ENCODE results near the gene CARD9.

CARD9 gene

GRCh38 chr9:136400038-136400834, 26.8 kb upstream of the CARD9 start, which contains the start of gene SNAPC4:
TSS of gene SNAPC4 (minus strand) at chr9:136400170. CDS start at chr9:136398428, 1,742 bp downstream.
- DNase-seq: peak; percentile 91

DNA sequence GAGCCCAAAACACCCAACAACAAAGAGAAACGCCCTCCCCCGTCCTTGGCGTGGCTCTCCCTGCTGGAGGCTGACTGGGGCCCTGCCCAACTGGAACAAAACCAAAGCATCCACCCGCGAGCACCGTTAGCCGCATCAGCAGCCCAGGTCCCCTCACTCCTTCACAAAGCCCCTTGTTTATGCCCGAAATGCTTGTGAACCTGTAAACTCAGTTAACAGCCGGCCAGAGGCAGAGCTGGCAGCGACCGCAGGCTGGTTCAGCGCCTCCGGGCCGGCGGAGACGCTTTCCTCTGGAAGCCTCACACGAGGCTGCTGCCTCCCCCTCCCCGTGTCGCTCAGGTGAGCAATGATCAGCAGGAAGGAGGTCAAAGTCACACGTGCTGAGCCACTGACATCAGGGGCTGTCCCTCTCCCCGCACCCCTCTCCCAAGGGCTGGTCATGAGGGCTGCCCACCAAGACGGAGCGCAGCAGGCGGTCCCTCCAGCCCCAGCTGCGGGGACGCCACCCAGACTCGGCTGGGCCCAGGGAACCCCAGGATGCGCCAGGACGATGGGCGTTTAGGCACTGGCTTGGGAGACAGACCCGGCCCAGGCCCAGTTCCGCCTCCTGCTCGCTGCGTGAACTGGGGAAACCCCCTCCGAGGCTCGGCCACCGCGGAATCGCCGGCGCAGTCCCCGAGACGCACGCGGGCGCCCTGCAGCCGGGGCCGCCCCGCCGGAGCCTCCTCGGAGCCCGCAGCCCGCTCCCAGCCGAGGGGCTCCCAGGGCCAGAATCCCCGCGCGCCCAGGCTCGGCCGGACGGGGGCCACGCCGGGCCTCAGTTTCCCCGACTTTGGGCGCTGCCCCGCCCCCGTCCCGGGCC, 25.9 kb upstream of the CARD9 start:
- DNase-seq: peak; percentile 52

GRCh38 chr9:136398286-136398685, 24.8 kb upstream of the CARD9 start:
- DNase-seq: no peak

DNA sequence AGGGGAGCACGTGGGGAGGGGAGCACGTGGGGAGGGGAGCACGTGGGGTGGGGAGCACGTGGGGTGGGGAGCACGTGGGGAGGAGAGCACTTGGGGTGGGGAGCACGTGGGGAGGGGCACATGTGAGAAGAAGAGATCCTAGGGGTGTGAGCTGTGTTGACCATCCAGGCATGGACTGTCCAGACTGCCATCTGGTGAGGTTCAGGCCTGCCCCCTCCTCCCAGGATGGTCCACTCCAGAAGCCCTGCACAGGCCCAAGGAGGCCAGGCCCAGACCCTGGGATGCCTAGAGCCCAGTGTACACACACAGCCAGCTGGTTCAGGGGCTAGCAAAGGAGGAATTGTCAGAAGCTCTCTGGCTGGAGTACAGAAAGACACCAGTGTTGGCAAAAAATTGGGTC, 24.2 kb upstream of the CARD9 start:
- no peak for DNase-seq

GRCh38 chr9:136396219-136396515, 22.7 kb upstream of the CARD9 start:
- no peak for DNase-seq

GRCh38 chr9:136395345-136396218, 22.1 kb upstream of the CARD9 start:
- DNase-seq: no peak

DNA sequence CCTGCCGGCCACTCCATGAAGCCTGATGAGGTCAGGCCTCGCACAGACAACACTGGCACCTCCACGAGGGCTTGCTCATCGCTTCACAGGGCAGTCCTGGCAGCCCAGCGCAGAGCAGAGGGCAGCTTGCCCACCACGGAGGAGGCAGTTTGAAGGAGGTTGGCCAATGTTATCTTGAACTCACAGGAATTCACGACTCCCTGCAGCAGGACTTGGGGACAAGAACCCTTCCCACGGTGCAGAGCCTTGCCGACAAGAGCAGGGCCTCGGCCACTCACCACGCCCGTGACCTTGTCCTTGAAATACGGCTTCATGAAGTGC, 21.5 kb upstream of the CARD9 start:
- DNase-seq: no peak

- DNase-seq: no peak
Observed at GRCh38 chr9:136394312-136395019, 21.0 kb upstream of the CARD9 start.

GRCh38 chr9:136393531-136393930, 20.1 kb upstream of the CARD9 start:
- DNase-seq: no peak

- no peak for DNase-seq
Observed at GRCh38 chr9:136392538-136393449, 19.3 kb upstream of the CARD9 start.

- DNase-seq: no peak
Observed at GRCh38 chr9:136391737-136392537, 18.5 kb upstream of the CARD9 start.

DNA sequence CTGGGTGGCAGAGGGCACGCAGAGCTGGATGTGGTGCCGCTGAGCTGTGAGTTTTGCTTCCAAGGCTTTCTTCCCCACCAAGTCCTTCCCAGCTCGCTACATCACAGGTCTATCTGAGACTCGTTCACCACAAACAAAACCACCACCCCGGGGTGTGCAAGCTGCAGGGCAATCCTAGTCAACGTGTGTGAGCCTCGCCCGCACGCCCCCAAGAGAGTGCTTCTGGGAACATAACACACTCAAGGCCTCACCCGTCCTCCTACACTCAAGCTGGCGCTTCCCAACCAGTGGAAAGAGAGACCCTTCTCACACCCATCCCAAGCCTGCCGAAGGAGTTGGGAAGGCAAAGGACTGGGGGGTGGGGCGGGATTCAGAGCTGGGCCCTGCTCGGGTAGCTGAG, 15.9 kb upstream of the CARD9 start:
- DNase-seq: no peak

DNA sequence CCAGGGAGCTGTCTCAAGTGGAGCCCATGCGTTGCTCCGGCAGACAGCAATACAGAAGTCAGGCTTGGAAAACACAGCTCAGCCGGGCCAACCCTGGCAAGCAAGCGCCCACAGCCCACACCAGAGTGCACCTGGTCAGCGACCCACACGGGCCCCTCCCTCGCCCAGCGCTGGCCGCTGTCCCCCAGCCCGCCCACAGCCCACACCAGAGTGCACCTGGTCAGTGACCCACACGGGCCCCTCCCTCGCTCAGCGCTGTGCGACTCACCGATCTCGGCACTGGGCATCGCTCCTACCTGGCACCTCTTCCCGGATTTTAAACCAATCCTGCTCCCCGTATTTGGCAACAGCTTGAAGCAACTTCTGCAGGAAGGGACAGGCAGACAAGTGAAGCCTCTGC, 13.7 kb upstream of the CARD9 start:
- no peak for DNase-seq

- no peak for DNase-seq
Observed at GRCh38 chr9:136386018-136386417, 12.5 kb upstream of the CARD9 start.

GRCh38 chr9:136385015-136385414, 11.5 kb upstream of the CARD9 start:
- no peak for DNase-seq

GRCh38 chr9:136383436-136383835, 10.0 kb upstream of the CARD9 start:
- DNase-seq: no peak

DNA sequence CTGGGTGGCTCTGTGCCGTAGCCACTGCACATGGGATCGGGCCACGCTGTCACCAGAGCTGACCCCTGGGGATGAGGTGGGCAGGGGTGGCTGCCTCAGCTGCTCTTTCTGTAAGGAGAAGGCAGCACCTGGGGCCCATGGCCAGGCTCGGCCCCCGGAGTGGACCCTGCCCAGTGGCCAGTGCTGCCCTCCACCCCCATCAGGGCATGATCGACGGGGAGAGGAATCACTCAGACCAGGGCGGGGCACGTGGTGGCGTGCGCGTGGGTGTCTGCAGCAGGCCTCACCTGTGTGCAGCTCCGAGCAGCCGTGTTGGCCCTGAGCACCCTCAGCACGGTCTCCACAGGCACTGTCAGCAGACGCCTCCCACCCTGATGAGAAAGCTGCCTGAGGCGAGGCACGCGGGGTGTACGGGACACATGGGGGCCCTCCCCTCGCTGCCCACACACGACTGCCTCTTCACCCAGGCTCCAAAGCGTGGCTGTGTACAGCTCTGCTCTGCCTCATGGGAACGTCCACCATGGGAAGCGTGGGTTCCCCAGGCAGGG, 8.6 kb upstream of the CARD9 start:
- no peak for DNase-seq

- no peak for DNase-seq
Observed at GRCh38 chr9:136381311-136381710, 7.8 kb upstream of the CARD9 start.

- no peak for DNase-seq
Observed at GRCh38 chr9:136380381-136380780, 6.9 kb upstream of the CARD9 start.

GRCh38 chr9:136379891-136380290, 6.4 kb upstream of the CARD9 start:
- no peak for DNase-seq
